22Rv1 (cell line): Measurements from ENCODE around the gene ARPC5L.
"Not testable (repeated sequence)": the region's sequence is repeated elsewhere in the genome, so short reads cannot be mapped to it uniquely, and the experiment has no call there.

Experiments
- H3K27ac ChIP-seq: fragments of 450-650 bp; 2 replicates; pipeline ENCODE4 v1.5.1; 2017
- CTCF ChIP-seq: fragments of 450-650 bp; IDR thresholded peaks from 2 replicates; pipeline ENCODE4 v1.5.1; 2017; ENCODE audit warnings: mild to moderate bottlenecking
- ZFX ChIP-seq: fragments of 450-650 bp; IDR thresholded peaks from 2 replicates; pipeline ENCODE4 v1.6.1; 2017; ENCODE audit warnings: antibody characterized with exemption, borderline replicate concordance

ARPC5L gene

GRCh38 chr9:124834591-124834990 lies 27.3 kb upstream of the ARPC5L start:
- H3K27ac ChIP-seq: no peak overlapping the region
- TF ChIP-seq CTCF (no peak), ZFX (no peak)

GRCh38 chr9:124835026-124835557 lies 26.8 kb upstream of the ARPC5L start:
- TF ChIP-seq CTCF (no peak), ZFX (no peak)

GRCh38 chr9:124838132-124838531 lies 23.8 kb upstream of the ARPC5L start:
- H3K27ac ChIP-seq: not testable (repeated sequence)

More at GRCh38 chr9:124835026-124835557, 26.8 kb upstream of the ARPC5L start:
- H3K27ac ChIP-seq: no peak overlapping the region

GRCh38 chr9:124838567-124839275 lies 23.2 kb upstream of the ARPC5L start:
- not testable (repeated sequence) for H3K27ac ChIP-seq

- TF ChIP-seq ZFX (no peak), CTCF (peak; percentile 22; the same call in 1 of the 2 replicates)
- H3K27ac ChIP-seq: no peak overlapping the region
These were observed 22.2 kb upstream of the ARPC5L start for GRCh38 chr9:124839612-124840299.

- peak; percentile 69 for TF ChIP-seq CTCF
- no peak for TF ChIP-seq ZFX
- H3K27ac ChIP-seq: no peak overlapping the region
These were observed 21.6 kb upstream of the ARPC5L start for GRCh38 chr9:124840300-124840833.

GRCh38 chr9:124841075-124841821 lies 20.7 kb upstream of the ARPC5L start:
- TF ChIP-seq ZFX: no peak
- no peak for TF ChIP-seq CTCF
- no peak overlapping the region for H3K27ac ChIP-seq
